Measurements from ENCODE around the gene TIMP2.
"Not testable (repeated sequence)": the region's sequence is repeated elsewhere in the genome, so short reads cannot be mapped to it uniquely, and the experiment has no call there.

TIMP2 gene

GRCh38 chr17:78903101-78903779 lies 21.9 kb downstream of the TIMP2 start, which contains the start of gene CEP295NL:
Gene CEP295NL (minus strand): TSS chr17:78903201. CDS start chr17:78901828, 1,373 bp downstream.
- no peak for DNase-seq

- not testable (repeated sequence) for DNase-seq
Measured at GRCh38 chr17:78902231-78902630, 23.0 kb downstream of the TIMP2 start.

GRCh38 chr17:78901806-78902205 lies 23.4 kb downstream of the TIMP2 start:
- no peak for DNase-seq

- no peak for DNase-seq
Measured at GRCh38 chr17:78900816-78901215, 24.4 kb downstream of the TIMP2 start.

GRCh38 chr17:78899361-78900260 lies 25.6 kb downstream of the TIMP2 start:
- no peak for DNase-seq

- no peak for DNase-seq
Measured at GRCh38 chr17:78898947-78899346, 26.2 kb downstream of the TIMP2 start.

GRCh38 chr17:78898075-78898836 lies 26.9 kb downstream of the TIMP2 start:
- DNase-seq = no peak

GRCh38 chr17:78897664-78898047 lies 27.5 kb downstream of the TIMP2 start:
- no peak for DNase-seq

- DNase-seq = no peak
Measured at GRCh38 chr17:78896834-78897663, 28.1 kb downstream of the TIMP2 start.

GRCh38 chr17:78896091-78896833 lies 28.9 kb downstream of the TIMP2 start:
- no peak for DNase-seq

- no peak for DNase-seq
Measured at GRCh38 chr17:78895322-78895721, 29.9 kb downstream of the TIMP2 start.

GRCh38 chr17:78893684-78894083 lies 31.5 kb downstream of the TIMP2 start:
- DNase-seq = no peak

- no peak for DNase-seq
Measured at GRCh38 chr17:78892936-78893379, 32.2 kb downstream of the TIMP2 start.

- no peak for DNase-seq
Measured at GRCh38 chr17:78892520-78892919, 32.7 kb downstream of the TIMP2 start.

GRCh38 chr17:78892062-78892456 lies 33.1 kb downstream of the TIMP2 start:
- DNase-seq = no peak

- no peak for DNase-seq
Measured at GRCh38 chr17:78891406-78892061, 33.7 kb downstream of the TIMP2 start.

- DNase-seq = peak; percentile 41
Measured at GRCh38 chr17:78890498-78890897, 34.7 kb downstream of the TIMP2 start.

- not testable (repeated sequence) for DNase-seq
Measured at GRCh38 chr17:78890096-78890495, 35.1 kb downstream of the TIMP2 start.

- peak; percentile 20 for DNase-seq
Measured at GRCh38 chr17:78889531-78889930, 35.7 kb downstream of the TIMP2 start.

GRCh38 chr17:78888941-78889518 lies 36.2 kb downstream of the TIMP2 start:
- no peak for DNase-seq

- no peak for DNase-seq
Measured at GRCh38 chr17:78886954-78887353, 38.2 kb downstream of the TIMP2 start.

Measured in CD4-positive, alpha-beta T cell treated with Interleukin-4 for 4 hours (primary cell).